IMR-90 (cell line): Measurements from ENCODE around the gene TTC29.

Experiments
- BHLHE40 ChIP-seq: fragments of 150-350 bp; IDR thresholded peaks from 2 replicates; pipeline ENCODE4 v1.6.1; 2016; ENCODE audit warnings: mild to moderate bottlenecking, low read depth, low read length
- MXI1 ChIP-seq: IDR thresholded peaks from 2 replicates; pipeline ENCODE4 v1.6.1; 2012; ENCODE audit warnings: low read depth, mild to moderate bottlenecking, low read length, moderate library complexity, borderline replicate concordance
- POLR2A ChIP-seq: IDR thresholded peaks from 2 replicates; pipeline ENCODE4 v1.6.1; 2012; ENCODE audit warnings: mild to moderate bottlenecking, low read depth, low read length
- RAD21 ChIP-seq: IDR thresholded peaks from 2 replicates; pipeline ENCODE4 v1.6.1; 2012; ENCODE audit warnings: low read length, improper control_type of control experiment
- RCOR1 ChIP-seq: IDR thresholded peaks from 2 replicates; pipeline ENCODE4 v1.6.1; 2012; ENCODE audit warnings: mild to moderate bottlenecking, low read length, improper control_type of control experiment; ENCODE audit not compliant: insufficient replicate concordance
- SMC3 ChIP-seq: fragments of 150-350 bp; IDR thresholded peaks from 2 replicates; pipeline ENCODE4 v1.6.1; 2016; ENCODE audit warnings: low read depth, mild to moderate bottlenecking, antibody characterized with exemption, low read length, moderate library complexity
- TF ChIP-seq, protein P1 (sequence below): conservative IDR thresholded peaks from 2 replicates; pipeline ENCODE4 v1.5.1; 2012; ENCODE audit warnings: mild to moderate bottlenecking, low read depth, low read length, improper control_type of control experiment
- TF ChIP-seq, protein P2 (sequence below): fragments of 150-350 bp; IDR thresholded peaks from 2 replicates; pipeline ENCODE4 v1.6.1; 2016; ENCODE audit warnings: low read depth, mild to moderate bottlenecking, low read length, moderate library complexity, borderline replicate concordance
- TF ChIP-seq, protein P3 (sequence below): fragments of 150-350 bp; IDR thresholded peaks from 2 replicates; pipeline ENCODE4 v1.6.1; 2017; ENCODE audit warnings: mild to moderate bottlenecking, antibody characterized with exemption, low read length, low read depth

DNA sequence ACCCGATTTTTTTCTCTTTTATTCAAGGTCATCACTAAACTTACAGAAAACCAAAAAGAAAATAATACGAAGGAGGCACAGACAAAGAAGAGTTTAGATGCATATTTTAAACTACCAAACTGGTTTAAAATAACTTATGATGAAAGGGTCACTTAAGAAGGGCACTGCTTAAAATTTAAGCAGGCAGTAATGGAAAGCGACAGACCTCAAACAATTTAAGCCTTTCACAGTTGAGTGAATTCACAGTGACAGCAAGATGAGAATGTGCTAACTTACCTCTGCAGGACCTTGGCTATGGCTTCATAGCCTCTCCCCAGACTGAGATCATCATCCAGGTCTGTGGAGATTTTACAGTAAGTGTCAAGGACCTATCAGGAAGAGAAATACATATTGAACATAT is 112.1 kb downstream of the TTC29 start:
- no peak for TF ChIP-seq RAD21
- TF ChIP-seq, protein P1, sequence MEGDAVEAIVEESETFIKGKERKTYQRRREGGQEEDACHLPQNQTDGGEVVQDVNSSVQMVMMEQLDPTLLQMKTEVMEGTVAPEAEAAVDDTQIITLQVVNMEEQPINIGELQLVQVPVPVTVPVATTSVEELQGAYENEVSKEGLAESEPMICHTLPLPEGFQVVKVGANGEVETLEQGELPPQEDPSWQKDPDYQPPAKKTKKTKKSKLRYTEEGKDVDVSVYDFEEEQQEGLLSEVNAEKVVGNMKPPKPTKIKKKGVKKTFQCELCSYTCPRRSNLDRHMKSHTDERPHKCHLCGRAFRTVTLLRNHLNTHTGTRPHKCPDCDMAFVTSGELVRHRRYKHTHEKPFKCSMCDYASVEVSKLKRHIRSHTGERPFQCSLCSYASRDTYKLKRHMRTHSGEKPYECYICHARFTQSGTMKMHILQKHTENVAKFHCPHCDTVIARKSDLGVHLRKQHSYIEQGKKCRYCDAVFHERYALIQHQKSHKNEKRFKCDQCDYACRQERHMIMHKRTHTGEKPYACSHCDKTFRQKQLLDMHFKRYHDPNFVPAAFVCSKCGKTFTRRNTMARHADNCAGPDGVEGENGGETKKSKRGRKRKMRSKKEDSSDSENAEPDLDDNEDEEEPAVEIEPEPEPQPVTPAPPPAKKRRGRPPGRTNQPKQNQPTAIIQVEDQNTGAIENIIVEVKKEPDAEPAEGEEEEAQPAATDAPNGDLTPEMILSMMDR = no peak
- no peak for TF ChIP-seq POLR2A
- no peak for TF ChIP-seq BHLHE40
- TF ChIP-seq, protein P2, sequence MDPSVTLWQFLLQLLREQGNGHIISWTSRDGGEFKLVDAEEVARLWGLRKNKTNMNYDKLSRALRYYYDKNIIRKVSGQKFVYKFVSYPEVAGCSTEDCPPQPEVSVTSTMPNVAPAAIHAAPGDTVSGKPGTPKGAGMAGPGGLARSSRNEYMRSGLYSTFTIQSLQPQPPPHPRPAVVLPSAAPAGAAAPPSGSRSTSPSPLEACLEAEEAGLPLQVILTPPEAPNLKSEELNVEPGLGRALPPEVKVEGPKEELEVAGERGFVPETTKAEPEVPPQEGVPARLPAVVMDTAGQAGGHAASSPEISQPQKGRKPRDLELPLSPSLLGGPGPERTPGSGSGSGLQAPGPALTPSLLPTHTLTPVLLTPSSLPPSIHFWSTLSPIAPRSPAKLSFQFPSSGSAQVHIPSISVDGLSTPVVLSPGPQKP = no peak
- no peak for TF ChIP-seq MXI1
- no peak for TF ChIP-seq SMC3
- TF ChIP-seq, protein P3, sequence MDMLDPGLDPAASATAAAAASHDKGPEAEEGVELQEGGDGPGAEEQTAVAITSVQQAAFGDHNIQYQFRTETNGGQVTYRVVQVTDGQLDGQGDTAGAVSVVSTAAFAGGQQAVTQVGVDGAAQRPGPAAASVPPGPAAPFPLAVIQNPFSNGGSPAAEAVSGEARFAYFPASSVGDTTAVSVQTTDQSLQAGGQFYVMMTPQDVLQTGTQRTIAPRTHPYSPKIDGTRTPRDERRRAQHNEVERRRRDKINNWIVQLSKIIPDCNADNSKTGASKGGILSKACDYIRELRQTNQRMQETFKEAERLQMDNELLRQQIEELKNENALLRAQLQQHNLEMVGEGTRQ = no peak
- TF ChIP-seq RCOR1 = no peak
